Fibroblast of skin of back (primary cell): ENCODE results near the gene ACYP2.
A peak's percentile ranks its signal among the peaks of the same experiment; 100 is the strongest.

Experiments used
- DNase-seq: peaks from one replicate; pipeline ENCODE4 v3.0.0-alpha.2; 2013

Gene ACYP2

DNA sequence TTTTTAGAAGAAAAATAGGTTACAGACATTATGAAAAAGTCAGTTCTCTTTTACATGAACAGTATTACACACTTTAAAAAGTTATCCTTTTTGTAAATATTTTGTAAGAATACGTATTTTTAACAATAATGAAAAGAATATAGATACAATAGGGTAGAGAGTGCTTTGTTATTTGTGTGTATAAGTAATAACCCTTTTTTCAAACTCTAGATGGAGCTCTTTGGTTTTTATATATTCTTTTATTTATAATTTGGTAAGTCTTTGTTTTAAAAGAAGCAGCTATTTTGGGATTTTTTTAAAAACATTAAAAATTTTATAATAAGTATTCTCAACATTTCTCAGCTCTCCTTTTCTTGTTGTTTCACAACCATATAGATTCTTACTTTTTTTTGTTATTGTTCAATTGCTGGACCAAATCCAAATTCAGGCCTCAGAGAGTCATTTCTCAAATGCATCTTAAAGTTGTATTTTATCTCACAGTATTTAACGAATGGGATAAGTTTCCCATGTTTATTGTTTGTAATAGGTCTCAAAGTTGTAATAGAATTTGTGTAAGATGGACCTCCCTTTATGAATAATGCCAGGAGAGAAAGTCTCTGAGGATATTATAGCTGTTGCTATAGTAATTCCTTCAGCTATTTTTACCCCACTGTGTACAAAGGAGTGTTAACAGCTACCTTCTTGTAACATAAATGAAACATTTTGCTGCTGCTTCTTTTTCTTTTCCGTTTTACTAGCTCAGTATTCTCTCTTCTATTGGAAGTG lies 46.4 kb downstream of the ACYP2 start:
- DNase-seq = peak; percentile 3

GRCh38 chr2:54164106-54164505 lies 48.7 kb downstream of the ACYP2 start:
- DNase-seq = no peak

- peak; percentile 8 for DNase-seq
Measured at GRCh38 chr2:54166121-54166773, 50.8 kb downstream of the ACYP2 start.

- peak; percentile 68 for DNase-seq
Measured at GRCh38 chr2:54176577-54176976, 61.2 kb downstream of the ACYP2 start.

GRCh38 chr2:54183281-54183680 lies 67.9 kb downstream of the ACYP2 start:
- DNase-seq = no peak

DNA sequence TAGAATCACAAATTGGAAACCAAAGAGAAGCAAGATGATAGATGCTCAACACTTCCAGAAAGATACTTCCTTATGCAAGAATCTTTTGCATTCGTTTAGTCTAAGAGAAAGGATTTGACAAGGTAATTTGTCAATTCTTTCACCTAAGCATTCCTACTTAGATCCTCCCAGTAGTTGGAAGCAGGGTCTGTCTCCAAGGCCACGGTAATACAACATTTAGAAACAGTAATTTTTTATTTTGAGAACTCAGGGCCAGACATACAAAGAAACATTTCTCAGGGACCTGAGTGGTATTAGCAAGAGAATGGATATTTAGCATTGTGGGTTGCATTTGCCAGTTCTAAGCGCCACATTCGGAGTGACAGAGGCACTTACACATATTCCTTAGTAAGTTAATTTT lies 68.6 kb downstream of the ACYP2 start:
- DNase-seq = no peak

DNA sequence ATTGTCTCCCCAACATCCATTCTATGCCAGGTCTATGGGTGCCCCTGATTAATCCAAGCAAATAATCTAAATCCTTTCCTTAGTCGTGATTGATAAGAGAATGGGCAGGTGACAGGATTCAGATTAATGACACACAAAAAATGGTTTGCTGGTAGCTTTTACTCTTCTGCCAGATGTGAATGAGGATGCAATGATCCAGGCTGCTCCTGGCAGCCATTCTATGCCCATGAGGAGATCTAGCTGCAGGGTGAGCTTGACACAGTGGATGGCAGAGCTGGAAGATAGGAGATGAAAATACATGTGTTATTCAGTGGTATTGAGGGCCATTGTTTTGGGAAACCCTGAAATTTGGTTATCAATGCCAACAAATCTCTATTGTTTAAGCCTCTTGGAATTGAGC lies 69.7 kb downstream of the ACYP2 start:
- no peak for DNase-seq

DNA sequence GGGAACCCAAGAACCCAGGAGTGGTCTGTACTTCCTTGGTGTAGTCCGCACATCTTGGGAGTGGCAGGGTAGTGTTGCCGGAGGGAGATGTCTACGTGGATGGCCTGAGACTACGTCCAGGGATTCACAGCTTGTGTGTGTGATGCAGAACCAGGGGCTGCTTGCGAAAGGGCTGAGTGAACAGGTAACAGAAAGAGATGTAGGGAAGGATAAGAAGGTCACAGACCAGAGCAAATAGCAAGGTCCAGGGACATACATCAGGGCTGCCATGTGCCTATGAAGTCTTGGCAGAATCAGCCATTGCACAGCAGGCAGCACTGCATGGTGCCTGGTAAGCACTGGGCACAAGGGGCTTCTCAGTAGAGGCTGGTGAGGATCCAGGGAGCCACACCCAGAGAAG lies 71.9 kb downstream of the ACYP2 start:
- DNase-seq = no peak

DNA sequence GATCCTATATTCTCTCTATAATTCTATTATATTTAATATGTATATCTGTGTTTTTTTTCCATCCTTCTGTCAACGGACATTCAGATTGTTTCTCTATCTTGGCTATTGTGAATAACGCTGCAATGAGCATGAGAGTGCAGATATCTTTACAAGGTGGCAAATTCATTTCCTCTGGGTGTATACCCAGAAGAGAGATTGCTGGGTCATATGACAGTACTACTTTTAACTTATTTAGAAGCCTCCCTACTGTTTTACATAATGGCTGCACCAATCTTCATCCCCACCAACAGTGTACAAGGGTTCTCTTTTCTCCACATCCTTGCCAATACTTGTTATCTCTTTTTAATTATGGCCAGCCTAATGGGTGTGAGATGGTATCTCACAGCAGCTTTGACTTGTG lies 74.1 kb downstream of the ACYP2 start:
- DNase-seq = no peak

GRCh38 chr2:54191361-54192135 lies 76.1 kb downstream of the ACYP2 start:
- no peak for DNase-seq

DNA sequence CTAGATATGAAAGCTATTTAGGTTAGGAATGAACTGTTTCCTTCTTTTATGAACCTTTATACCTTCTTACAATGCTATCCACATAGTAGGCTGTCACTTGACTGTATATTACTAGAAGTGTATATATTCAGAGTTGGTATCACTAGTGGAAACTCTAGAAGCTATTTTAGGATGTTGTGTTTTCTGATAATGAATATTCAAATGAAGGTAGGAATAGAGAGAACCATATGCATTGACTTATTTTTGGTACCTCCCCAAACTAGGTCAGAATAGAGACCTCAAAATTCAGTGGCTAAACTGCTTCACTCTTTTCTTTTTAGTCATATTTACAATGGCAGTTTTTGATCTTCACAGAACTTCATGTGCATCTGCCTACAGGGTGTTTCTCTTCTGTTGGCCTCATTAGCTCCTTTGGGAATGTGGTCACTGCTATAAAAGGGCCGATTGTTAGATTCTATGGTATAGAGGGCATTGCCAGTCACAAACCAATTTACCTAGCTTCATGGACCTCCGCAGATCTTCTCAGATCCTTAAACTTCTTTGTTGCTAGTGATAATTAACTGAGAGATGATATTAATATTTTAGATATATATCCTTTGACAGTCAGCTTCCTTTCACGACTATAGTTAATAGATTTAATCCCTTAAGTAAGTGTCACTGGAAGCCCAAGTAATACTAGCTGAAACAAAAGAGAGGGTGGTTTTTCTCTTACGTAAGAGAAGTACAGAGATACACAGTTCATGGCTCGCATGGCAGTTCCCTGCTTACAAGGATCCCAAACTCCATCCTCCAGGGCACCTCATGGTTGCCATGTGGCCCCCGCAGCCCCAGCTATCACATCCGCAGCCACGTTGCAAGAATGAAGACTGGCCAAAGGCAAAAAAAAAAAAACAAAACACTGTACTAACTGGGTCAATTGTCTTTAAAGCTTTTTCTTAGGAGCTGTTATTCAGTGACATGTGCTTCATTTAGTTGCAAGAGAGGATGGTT lies 79.6 kb downstream of the ACYP2 start:
- no peak for DNase-seq

GRCh38 chr2:54196646-54197045 lies 81.2 kb downstream of the ACYP2 start:
- no peak for DNase-seq

GRCh38 chr2:54204476-54204875 lies 89.1 kb downstream of the ACYP2 start:
- peak; percentile 7 for DNase-seq

DNA sequence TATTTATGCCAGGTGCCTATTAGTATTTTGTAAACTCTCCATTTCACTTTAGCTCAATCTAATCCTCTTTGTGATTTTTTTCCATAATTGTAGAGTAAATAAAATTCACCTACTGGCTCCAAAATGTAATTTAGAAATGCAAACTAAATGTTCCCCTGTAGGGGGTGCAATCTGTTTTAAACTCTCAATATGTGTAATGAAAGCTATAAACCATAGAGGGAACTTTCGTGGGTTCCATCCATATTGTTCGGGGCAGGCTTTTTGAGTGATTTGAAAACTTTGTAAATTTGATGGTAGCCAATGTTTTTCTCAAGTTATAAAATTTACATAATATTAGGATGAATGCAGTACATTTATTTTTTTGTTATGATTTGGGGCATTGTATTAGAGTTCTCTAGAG lies 91.2 kb downstream of the ACYP2 start:
- peak; percentile 56 for DNase-seq

- DNase-seq = peak; percentile 54
Measured at GRCh38 chr2:54207666-54208195, 92.3 kb downstream of the ACYP2 start.

GRCh38 chr2:54208364-54209240 lies 93.2 kb downstream of the ACYP2 start:
- peak; percentile 78 for DNase-seq

DNA sequence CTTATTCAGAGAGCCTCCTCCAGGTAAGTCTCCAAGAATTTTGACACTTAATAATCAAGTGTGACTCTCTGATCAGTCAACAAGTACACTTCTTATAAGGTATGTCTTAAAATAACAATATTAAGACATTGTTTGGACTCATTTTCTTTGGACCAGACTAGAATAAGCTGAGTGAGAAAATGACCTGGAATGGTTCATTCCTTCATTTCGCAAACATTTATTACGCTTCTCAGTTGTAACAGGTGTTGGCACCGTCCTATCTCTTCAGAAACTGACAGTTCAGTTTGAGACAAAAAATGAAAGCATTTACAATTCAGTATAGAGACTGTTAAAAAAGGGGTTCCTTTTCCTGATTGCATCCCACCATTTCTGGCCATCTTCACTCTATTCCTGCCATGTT lies 94.0 kb downstream of the ACYP2 start:
- DNase-seq = no peak

- peak; percentile 95 for DNase-seq
Measured at GRCh38 chr2:54212456-54212855, 97.0 kb downstream of the ACYP2 start.

DNA sequence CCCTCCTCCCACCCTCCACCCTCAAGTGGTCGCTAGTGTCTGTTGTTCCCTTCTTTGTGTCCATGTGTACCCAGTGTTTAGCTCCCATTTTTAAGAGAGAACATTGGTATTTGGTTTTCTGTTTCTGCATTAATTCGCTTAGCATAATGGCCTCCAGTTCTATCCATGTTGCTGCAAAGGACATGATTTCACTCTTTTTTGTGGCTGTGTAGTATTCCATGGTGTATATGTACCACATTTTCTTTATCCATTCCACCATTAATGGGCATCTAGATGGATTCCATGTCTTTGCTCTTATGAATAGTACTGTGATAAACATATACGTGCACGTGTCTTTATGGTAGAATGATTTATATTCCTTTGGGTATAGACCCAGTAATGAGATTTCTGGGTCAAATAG lies 97.7 kb downstream of the ACYP2 start:
- DNase-seq = no peak

DNA sequence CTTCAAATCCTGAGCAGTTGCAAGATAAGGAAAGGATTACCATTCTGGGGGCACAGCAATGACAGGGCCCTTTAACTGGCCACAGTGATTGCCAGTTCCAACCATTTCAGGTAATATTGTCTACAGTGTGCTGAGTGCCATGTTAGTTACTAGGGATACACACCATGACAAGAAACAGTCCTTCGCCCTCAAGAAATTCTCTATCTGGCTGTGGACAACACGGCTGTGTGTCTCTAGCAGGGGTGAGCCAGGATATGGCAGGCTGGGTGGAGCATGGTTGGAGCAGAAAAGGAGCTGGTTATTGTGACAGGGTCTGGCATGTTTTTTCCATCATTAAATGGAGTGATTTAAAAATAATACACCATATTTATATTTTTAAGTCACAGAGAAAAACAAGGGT lies 109.6 kb downstream of the ACYP2 start:
- no peak for DNase-seq

- DNase-seq = no peak
Measured at GRCh38 chr2:54226260-54226659, 110.8 kb downstream of the ACYP2 start.
